IgD-negative memory B cell (primary cell): ENCODE results near the gene CADPS2. TPM values are rescaled to one million over a fixed set of nuclear protein-coding genes. Genes with fewer than 3 reads are reported as not detected.

Experiments
- H3K27ac Mint-ChIP-seq, 3 donors: one replicate each; pipeline ENCODE4 v1.8.0; 2020 to 2022; ENCODE audit warnings: mild to moderate bottlenecking in 3 of 3, mixed read lengths in 3 of 3, moderate library complexity in 1 of 3
- H3K27me3 Mint-ChIP-seq: one replicate; pipeline ENCODE4 v1.8.0; 2021; ENCODE audit warnings: mixed read lengths
- H3K36me3 Mint-ChIP-seq: one replicate; pipeline ENCODE4 v1.8.0; 2020; ENCODE audit warnings: mild to moderate bottlenecking, mixed read lengths
- H3K4me1 Mint-ChIP-seq, 3 donors: one replicate each; pipeline ENCODE4 v1.8.0; 2020 to 2022; ENCODE audit warnings: mixed read lengths in 3 of 3, mild to moderate bottlenecking in 1 of 3
- H3K4me3 Mint-ChIP-seq, 4 donors: one replicate each; pipeline ENCODE4 v1.8.0; 2020 to 2022; ENCODE audit warnings: mild to moderate bottlenecking in 4 of 4, mixed read lengths in 4 of 4, moderate library complexity in 3 of 4
- H3K9me3 Mint-ChIP-seq, 3 donors: one replicate each; pipeline ENCODE4 v1.8.0; 2020 to 2021; ENCODE audit warnings: mixed read lengths in 3 of 3, mild to moderate bottlenecking in 1 of 3
- polyA plus RNA-seq: library from polyadenylated mRNA; unstranded; fragments of 300-500 nt; fragmentation: Illumina TruSeq; gene quantifications from one replicate; pipeline ENCODE4 v1.2.3, GENCODE V29; 2021

The CADPS2 gene
- polyA plus RNA-seq, 1 donor from 2014 or later, result not detected

- Mint-ChIP-seq H3K4me3 (no peak overlapping the region), H3K4me1 (peaks cover 2 to 6% (median 5%) of the 10 kb centered on the region in 3 donors), H3K36me3 (no peaks in the 10 kb centered on the region), H3K9me3 (peaks cover 0 to 5% (median 0%) of the 10 kb centered on the region in 3 donors), H3K27ac (no peak overlapping the region), H3K27me3 (peaks cover 46% of the 10 kb centered on the region)
Measured at GRCh38 chr7:122311734-122312450, 574.4 kb downstream of the CADPS2 start.

DNA sequence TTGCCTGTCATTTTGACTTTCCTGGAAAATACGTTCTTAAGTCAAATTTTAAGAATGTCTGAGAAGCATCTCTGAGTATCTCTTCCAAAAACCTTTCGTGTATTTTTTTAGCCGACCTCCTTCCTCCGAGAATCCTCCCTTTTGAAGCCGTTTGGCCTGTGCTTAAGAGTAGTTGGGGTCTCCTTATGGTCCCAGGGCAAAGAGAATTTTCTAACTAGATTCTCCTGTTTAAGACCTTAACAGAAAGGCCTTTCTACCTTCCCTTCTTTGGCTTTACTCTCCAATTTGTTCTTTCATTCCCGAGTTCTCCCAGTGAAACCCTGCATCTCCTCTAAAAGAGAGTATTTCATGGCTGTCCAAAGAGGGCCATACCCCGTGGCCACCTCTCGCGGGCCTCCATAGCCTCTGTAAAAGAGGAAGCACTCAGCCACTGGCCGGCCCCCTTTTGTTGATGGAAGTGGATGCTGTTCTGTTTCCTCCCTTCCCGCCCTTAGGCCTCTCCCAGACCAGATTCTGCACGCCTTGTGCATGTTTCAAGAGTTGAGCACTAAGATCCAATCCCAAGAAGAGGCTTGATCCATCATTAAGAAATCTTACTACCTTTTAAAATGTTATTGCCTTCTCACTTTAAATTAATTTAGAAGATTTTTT is 575.1 kb downstream of the CADPS2 start:
- H3K4me3 Mint-ChIP-seq, result peak overlapping the region in 1 of 4 donors; percentile 45
- H3K27ac Mint-ChIP-seq, result no peak overlapping the region
- H3K9me3 Mint-ChIP-seq, result peaks cover 0 to 5% (median 0%) of the 10 kb centered on the region in 3 donors
- no peaks in the 10 kb centered on the region for H3K36me3 Mint-ChIP-seq
- H3K27me3 Mint-ChIP-seq, result peaks cover 45% of the 10 kb centered on the region
- peaks cover 2 to 6% (median 5%) of the 10 kb centered on the region in 3 donors for H3K4me1 Mint-ChIP-seq

DNA sequence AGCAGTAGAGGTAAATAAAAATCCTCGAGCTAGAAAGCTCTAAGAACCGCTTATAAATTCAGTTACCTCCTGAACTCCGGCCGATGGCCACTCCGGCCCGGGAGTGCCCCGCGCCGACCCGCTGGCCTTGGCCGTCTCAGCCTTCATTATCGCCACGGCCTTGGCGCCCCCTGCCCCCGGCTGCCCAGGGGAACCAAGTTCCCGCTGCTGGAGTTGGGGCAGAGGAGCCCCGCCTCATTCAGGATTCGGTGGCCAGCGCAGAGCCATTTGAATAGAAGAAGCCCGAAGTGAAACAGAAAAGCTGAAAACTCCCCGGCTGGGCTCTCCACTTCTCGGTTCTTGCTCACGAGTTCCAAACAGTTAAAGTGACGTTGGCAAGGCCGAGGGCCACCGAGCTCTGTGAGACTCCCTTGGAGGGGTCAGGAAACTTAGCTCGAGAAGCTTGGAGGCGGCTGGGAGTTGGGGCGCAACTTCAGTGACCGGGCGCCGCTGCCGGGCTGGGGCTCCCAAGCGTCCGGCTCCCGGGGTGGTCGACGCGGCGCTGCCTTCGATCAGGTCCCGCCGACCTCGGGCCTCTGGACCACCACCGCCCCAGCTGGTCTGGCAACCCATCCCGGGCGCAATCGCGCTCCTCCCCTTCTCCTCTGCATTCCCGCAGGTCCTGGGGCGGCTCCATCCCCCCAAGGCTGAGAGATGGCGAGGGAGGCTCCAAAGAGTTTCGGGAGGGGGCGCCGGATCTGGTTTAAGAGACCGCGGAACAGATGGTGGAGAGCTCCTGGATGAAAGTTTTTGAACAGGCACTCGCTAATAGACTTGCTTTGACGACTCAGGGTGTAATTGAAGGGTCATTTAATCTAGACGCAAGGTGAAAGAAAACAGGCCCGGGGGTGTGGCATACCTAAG is 575.9 kb downstream of the CADPS2 start:
- no peak overlapping the region for H3K4me3 Mint-ChIP-seq
- peaks cover 2 to 6% (median 5%) of the 10 kb centered on the region in 3 donors for H3K4me1 Mint-ChIP-seq
- H3K27ac Mint-ChIP-seq, result no peak overlapping the region
- H3K27me3 Mint-ChIP-seq, result peaks cover 44% of the 10 kb centered on the region
- H3K9me3 Mint-ChIP-seq, result peaks cover 0 to 2% (median 0%) of the 10 kb centered on the region in 3 donors
- H3K36me3 Mint-ChIP-seq, result no peaks in the 10 kb centered on the region

GRCh38 chr7:122309421-122309820 is 576.8 kb downstream of the CADPS2 start:
- Mint-ChIP-seq H3K27ac (no peak overlapping the region), H3K36me3 (no peaks in the 10 kb centered on the region), H3K27me3 (peaks cover 42% of the 10 kb centered on the region), H3K9me3 (no peaks in the 10 kb centered on the region), H3K4me3 (no peak overlapping the region), H3K4me1 (peaks cover 2 to 6% (median 5%) of the 10 kb centered on the region in 3 donors)

- no peak overlapping the region for H3K27ac Mint-ChIP-seq
- no peak overlapping the region for H3K4me3 Mint-ChIP-seq
- peaks cover 45% of the 10 kb centered on the region for H3K27me3 Mint-ChIP-seq
- peaks cover 2 to 6% (median 5%) of the 10 kb centered on the region in 3 donors for H3K4me1 Mint-ChIP-seq
- H3K36me3 Mint-ChIP-seq, result no peaks in the 10 kb centered on the region
- no peaks in the 10 kb centered on the region for H3K9me3 Mint-ChIP-seq
Measured at GRCh38 chr7:122307228-122307621, 579.0 kb downstream of the CADPS2 start.

GRCh38 chr7:122306320-122307227 is 579.7 kb downstream of the CADPS2 start:
- Mint-ChIP-seq H3K27ac (no peak overlapping the region), H3K9me3 (no peaks in the 10 kb centered on the region), H3K36me3 (no peaks in the 10 kb centered on the region)

GRCh38 chr7:122305475-122306319 is 580.6 kb downstream of the CADPS2 start:
- peak overlapping the region in 1 of 4 donors; percentile 34 for H3K4me3 Mint-ChIP-seq

More at GRCh38 chr7:122306320-122307227, 579.7 kb downstream of the CADPS2 start:
- peaks cover 49% of the 10 kb centered on the region for H3K27me3 Mint-ChIP-seq
- no peak overlapping the region for H3K4me3 Mint-ChIP-seq
- H3K4me1 Mint-ChIP-seq, result peaks cover 2 to 6% (median 5%) of the 10 kb centered on the region in 3 donors

GRCh38 chr7:122304996-122305421 is 581.3 kb downstream of the CADPS2 start:
- no peak overlapping the region for H3K4me3 Mint-ChIP-seq
- H3K27ac Mint-ChIP-seq, result no peak overlapping the region
- no peaks in the 10 kb centered on the region for H3K9me3 Mint-ChIP-seq
- peaks cover 51% of the 10 kb centered on the region for H3K27me3 Mint-ChIP-seq
- no peaks in the 10 kb centered on the region for H3K4me1 Mint-ChIP-seq
- H3K36me3 Mint-ChIP-seq, result no peaks in the 10 kb centered on the region

More at GRCh38 chr7:122305475-122306319, 580.6 kb downstream of the CADPS2 start:
- Mint-ChIP-seq H3K27ac (no peak overlapping the region), H3K4me1 (no peaks in the 10 kb centered on the region), H3K27me3 (peaks cover 48% of the 10 kb centered on the region), H3K9me3 (no peaks in the 10 kb centered on the region), H3K36me3 (no peaks in the 10 kb centered on the region)

DNA sequence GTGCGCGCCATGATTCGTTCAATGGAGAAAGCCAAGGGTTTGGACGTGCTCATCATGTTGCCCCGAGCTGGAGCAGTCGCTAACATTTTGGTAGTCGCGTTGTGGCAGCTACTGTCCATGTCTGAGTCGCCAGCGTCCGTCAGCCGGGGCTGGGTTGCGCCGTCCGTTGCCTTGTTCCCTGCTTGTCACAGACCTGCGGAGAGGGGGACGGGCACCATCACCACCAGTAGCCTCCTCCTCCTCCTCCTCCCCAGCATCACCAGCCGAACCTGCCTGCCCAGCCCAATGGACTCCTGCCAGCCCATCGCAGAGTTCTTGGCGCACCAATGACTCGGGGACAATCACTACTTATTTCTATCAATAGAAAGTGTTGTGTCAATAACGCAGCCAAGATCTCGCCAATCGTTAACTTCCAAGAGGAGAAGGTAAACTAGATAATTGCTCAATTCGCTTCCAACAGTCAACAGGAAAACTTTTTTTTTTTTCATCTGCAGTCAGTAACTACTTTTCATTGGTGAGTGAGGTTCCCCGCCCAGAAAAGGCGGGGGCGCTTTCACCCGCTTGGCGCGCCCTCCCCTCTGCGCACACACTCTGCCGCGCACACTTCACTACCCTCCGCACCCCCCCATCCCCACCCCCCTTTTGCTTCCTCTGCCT is 581.8 kb downstream of the CADPS2 start, which contains the start of gene FEZF1:
TSS of gene FEZF1 (minus strand) at position 432 of the 657 bp plus-strand sequence. CDS start at position 119, 313 bp downstream.
- Mint-ChIP-seq H3K27ac (no peak within 1 kb of the TSS), H3K36me3 (no peaks in the 10 kb centered on the region), H3K4me3 (no peak within 1 kb of the TSS), H3K4me1 (no peaks in the 10 kb centered on the region), H3K27me3 (peaks cover 52% of the 10 kb centered on the region), H3K9me3 (no peaks in the 10 kb centered on the region)

GRCh38 chr7:122303531-122304318 is 582.5 kb downstream of the CADPS2 start:
- Mint-ChIP-seq H3K4me1 (no peaks in the 10 kb centered on the region), H3K36me3 (no peaks in the 10 kb centered on the region), H3K27me3 (peaks cover 56% of the 10 kb centered on the region), H3K4me3 (no peak overlapping the region), H3K27ac (no peak overlapping the region), H3K9me3 (peaks cover 0 to under 1% (median 0%) of the 10 kb centered on the region in 3 donors)

- no peaks in the 10 kb centered on the region for H3K4me1 Mint-ChIP-seq
- no peak overlapping the region for H3K27ac Mint-ChIP-seq
- H3K4me3 Mint-ChIP-seq, result no peak overlapping the region
- no peaks in the 10 kb centered on the region for H3K36me3 Mint-ChIP-seq
- peaks cover 61% of the 10 kb centered on the region for H3K27me3 Mint-ChIP-seq
- H3K9me3 Mint-ChIP-seq, result peaks cover 0 to 1% (median 0%) of the 10 kb centered on the region in 3 donors
Measured at GRCh38 chr7:122302761-122303530, 583.3 kb downstream of the CADPS2 start.
